HL-60 (cell line): ENCODE data around the gene MLLT1.

Experiments used
- GABPA ChIP-seq: IDR thresholded peaks from 2 replicates; pipeline ENCODE4 v1.6.1; 2012; ENCODE audit warnings: low read depth
- POLR2AphosphoS5 ChIP-seq: IDR thresholded peaks from 2 replicates; pipeline ENCODE4 v1.6.1; 2012; ENCODE audit warnings: low read depth
- SPI1 ChIP-seq: IDR thresholded peaks from 2 replicates; pipeline ENCODE4 v1.6.1; 2012; ENCODE audit warnings: low read depth, mild to moderate bottlenecking, borderline replicate concordance
- TF ChIP-seq, protein P1 (sequence below): IDR thresholded peaks from one replicate; pipeline ENCODE4 v1.5.1; 2011; ENCODE audit warnings: low read length, control low read depth, inconsistent platforms; ENCODE audit not compliant: insufficient read depth
- TF ChIP-seq, protein P2 (sequence below): IDR thresholded peaks from 2 replicates; pipeline ENCODE4 v1.6.1; 2012; ENCODE audit warnings: low read depth; ENCODE audit not compliant: insufficient replicate concordance

DNA sequence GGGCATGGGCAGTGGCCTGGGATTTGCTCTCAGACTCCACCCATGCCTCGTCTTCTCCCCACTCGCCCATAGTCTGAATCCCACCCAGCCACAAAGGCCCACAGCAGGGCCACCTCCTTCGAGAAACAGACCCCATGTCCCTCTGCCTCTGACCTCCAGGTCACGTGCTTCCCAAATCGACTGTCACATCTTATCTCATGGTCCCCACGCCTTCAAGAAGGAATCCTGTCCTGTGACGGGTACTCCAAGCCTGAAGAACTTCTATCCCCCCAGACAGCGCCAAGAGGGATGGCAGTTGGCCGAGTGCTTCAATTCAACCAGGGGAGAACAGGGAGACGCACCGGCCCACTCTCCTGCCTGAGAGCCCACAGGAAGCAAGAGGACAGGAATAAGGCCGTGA, 16.5 kb downstream of the MLLT1 start:
- TF ChIP-seq, protein P1, sequence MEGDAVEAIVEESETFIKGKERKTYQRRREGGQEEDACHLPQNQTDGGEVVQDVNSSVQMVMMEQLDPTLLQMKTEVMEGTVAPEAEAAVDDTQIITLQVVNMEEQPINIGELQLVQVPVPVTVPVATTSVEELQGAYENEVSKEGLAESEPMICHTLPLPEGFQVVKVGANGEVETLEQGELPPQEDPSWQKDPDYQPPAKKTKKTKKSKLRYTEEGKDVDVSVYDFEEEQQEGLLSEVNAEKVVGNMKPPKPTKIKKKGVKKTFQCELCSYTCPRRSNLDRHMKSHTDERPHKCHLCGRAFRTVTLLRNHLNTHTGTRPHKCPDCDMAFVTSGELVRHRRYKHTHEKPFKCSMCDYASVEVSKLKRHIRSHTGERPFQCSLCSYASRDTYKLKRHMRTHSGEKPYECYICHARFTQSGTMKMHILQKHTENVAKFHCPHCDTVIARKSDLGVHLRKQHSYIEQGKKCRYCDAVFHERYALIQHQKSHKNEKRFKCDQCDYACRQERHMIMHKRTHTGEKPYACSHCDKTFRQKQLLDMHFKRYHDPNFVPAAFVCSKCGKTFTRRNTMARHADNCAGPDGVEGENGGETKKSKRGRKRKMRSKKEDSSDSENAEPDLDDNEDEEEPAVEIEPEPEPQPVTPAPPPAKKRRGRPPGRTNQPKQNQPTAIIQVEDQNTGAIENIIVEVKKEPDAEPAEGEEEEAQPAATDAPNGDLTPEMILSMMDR: no peak
- TF ChIP-seq, protein P2, sequence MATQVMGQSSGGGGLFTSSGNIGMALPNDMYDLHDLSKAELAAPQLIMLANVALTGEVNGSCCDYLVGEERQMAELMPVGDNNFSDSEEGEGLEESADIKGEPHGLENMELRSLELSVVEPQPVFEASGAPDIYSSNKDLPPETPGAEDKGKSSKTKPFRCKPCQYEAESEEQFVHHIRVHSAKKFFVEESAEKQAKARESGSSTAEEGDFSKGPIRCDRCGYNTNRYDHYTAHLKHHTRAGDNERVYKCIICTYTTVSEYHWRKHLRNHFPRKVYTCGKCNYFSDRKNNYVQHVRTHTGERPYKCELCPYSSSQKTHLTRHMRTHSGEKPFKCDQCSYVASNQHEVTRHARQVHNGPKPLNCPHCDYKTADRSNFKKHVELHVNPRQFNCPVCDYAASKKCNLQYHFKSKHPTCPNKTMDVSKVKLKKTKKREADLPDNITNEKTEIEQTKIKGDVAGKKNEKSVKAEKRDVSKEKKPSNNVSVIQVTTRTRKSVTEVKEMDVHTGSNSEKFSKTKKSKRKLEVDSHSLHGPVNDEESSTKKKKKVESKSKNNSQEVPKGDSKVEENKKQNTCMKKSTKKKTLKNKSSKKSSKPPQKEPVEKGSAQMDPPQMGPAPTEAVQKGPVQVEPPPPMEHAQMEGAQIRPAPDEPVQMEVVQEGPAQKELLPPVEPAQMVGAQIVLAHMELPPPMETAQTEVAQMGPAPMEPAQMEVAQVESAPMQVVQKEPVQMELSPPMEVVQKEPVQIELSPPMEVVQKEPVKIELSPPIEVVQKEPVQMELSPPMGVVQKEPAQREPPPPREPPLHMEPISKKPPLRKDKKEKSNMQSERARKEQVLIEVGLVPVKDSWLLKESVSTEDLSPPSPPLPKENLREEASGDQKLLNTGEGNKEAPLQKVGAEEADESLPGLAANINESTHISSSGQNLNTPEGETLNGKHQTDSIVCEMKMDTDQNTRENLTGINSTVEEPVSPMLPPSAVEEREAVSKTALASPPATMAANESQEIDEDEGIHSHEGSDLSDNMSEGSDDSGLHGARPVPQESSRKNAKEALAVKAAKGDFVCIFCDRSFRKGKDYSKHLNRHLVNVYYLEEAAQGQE: no peak
- no peak for TF ChIP-seq POLR2AphosphoS5
- no peak for TF ChIP-seq SPI1
- TF ChIP-seq GABPA: no peak
